ENCODE measurements around the gene TRIM52. TPM values are rescaled to one million over a fixed set of nuclear protein-coding genes. Genes with fewer than 3 reads are reported as not detected.

The TRIM52 gene
- total and polyA plus RNA-seq, 9 of the 15 experiments (the other 6 are each of a cell fraction or from before 2014, with no cell fraction given): 3.3 to 21.9 (median 13.5) TPM

DNA sequence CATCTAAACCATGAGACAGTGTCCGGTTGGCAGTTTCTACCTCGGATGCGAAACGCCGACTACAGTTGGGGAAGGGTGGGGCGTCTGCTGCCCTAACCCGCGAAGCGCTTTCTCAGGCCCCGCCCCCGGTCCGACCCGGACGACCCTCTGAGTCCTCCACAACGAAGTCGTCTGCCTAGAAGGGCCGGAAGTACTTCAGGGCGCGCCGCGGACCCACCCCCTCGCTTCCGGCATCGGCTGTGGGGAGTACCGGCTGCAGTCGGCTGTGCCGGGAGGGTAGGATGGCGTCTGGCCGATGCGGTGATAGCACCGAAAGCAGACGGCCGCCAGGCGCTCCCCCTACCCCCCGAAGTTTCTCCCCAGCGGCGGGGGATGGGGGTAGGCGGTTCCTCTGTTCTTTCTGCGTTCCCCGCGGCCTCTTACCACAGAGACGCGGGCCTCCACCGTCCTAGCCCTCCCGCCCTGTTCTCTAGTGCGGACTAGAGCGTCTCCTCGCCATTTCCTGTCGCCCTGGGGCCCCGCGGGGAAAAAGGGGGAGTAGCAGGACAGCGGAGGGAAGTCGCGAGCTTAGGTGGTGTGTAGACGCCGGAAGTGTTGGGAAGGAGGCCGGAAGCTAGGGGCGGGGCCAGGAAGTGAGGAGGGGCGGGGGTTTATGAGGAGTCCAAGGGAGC, 37.8 kb downstream of the TRIM52 start, which contains the start of gene TRIM41 (continued):
- TF ChIP-seq, protein P1, sequence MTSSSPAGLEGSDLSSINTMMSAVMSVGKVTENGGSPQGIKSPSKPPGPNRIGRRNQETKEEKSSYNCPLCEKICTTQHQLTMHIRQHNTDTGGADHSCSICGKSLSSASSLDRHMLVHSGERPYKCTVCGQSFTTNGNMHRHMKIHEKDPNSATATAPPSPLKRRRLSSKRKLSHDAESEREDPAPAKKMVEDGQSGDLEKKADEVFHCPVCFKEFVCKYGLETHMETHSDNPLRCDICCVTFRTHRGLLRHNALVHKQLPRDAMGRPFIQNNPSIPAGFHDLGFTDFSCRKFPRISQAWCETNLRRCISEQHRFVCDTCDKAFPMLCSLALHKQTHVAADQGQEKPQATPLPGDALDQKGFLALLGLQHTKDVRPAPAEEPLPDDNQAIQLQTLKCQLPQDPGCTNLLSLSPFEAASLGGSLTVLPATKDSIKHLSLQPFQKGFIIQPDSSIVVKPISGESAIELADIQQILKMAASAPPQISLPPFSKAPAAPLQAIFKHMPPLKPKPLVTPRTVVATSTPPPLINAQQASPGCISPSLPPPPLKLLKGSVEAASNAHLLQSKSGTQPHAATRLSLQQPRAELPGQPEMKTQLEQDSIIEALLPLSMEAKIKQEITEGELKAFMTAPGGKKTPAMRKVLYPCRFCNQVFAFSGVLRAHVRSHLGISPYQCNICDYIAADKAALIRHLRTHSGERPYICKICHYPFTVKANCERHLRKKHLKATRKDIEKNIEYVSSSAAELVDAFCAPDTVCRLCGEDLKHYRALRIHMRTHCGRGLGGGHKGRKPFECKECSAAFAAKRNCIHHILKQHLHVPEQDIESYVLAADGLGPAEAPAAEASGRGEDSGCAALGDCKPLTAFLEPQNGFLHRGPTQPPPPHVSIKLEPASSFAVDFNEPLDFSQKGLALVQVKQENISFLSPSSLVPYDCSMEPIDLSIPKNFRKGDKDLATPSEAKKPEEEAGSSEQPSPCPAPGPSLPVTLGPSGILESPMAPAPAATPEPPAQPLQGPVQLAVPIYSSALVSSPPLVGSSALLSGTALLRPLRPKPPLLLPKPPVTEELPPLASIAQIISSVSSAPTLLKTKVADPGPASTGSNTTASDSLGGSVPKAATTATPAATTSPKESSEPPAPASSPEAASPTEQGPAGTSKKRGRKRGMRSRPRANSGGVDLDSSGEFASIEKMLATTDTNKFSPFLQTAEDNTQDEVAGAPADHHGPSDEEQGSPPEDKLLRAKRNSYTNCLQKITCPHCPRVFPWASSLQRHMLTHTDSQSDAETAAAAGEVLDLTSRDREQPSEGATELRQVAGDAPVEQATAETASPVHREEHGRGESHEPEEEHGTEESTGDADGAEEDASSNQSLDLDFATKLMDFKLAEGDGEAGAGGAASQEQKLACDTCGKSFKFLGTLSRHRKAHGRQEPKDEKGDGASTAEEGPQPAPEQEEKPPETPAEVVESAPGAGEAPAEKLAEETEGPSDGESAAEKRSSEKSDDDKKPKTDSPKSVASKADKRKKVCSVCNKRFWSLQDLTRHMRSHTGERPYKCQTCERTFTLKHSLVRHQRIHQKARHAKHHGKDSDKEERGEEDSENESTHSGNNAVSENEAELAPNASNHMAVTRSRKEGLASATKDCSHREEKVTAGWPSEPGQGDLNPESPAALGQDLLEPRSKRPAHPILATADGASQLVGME (CRISPR knock-in tag; IDR thresholded peaks at IDR 0.05): peak; percentile 81; the same call in 1 of the 2 replicates
- TF ChIP-seq ZNF431 (CRISPR knock-in tag; IDR thresholded peaks at IDR 0.05): peak; percentile 82
- no peak for TF ChIP-seq CBX2 (IDR thresholded peaks at IDR 0.05; ENCODE audit: insufficient read depth, low read length, poor library complexity, severe bottlenecking)
- TF ChIP-seq, protein P2, sequence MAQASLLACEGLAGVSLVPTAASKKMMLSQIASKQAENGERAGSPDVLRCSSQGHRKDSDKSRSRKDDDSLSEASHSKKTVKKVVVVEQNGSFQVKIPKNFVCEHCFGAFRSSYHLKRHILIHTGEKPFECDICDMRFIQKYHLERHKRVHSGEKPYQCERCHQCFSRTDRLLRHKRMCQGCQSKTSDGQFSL (CRISPR knock-in tag; IDR thresholded peaks at IDR 0.05): peak; percentile 23; the same call in 1 of the 2 replicates
- TF ChIP-seq, protein P2 (tag; IDR thresholded peaks at IDR 0.05): no peak; a peak in 1 of 4 replicates
- TF ChIP-seq, protein P3, sequence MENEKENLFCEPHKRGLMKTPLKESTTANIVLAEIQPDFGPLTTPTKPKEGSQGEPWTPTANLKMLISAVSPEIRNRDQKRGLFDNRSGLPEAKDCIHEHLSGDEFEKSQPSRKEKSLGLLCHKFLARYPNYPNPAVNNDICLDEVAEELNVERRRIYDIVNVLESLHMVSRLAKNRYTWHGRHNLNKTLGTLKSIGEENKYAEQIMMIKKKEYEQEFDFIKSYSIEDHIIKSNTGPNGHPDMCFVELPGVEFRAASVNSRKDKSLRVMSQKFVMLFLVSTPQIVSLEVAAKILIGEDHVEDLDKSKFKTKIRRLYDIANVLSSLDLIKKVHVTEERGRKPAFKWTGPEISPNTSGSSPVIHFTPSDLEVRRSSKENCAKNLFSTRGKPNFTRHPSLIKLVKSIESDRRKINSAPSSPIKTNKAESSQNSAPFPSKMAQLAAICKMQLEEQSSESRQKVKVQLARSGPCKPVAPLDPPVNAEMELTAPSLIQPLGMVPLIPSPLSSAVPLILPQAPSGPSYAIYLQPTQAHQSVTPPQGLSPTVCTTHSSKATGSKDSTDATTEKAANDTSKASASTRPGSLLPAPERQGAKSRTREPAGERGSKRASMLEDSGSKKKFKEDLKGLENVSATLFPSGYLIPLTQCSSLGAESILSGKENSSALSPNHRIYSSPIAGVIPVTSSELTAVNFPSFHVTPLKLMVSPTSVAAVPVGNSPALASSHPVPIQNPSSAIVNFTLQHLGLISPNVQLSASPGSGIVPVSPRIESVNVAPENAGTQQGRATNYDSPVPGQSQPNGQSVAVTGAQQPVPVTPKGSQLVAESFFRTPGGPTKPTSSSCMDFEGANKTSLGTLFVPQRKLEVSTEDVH (IDR thresholded peaks at IDR 0.05; ENCODE audit: low read depth, partially characterized antibody): peak; percentile 91
- peak; percentile 90 for TF ChIP-seq ATF7 (IDR thresholded peaks at IDR 0.05)
- no peak for TF ChIP-seq PHB (CRISPR knock-in tag; IDR thresholded peaks at IDR 0.05)
- no peak for TF ChIP-seq U2AF2 (optimal IDR thresholded peaks at IDR 0.05; ENCODE audit: low read depth, low read length)
- peak; percentile 28 to 94 (median 75); a peak in 5 of 6 replicates for TF ChIP-seq ZBTB11 (CRISPR knock-in tag; IDR thresholded peaks at IDR 0.05)
- TF ChIP-seq FOXJ3 (CRISPR knock-in tag; IDR thresholded peaks at IDR 0.05): no peak
- peak; percentile 23 to 51; a peak in 1 of 4 replicates for TF ChIP-seq ARNT (IDR thresholded peaks at IDR 0.05)
